ENCODE measurements around the gene CLPTM1.
"Not testable (repeated sequence)": the region's sequence is repeated elsewhere in the genome, so short reads cannot be mapped to it uniquely, and the experiment has no call there.

Gene CLPTM1

GRCh38 chr19:44960906-44961728 lies 5.9 kb downstream of the CLPTM1 start:
- H3K27me3 ChIP-seq (ENCODE audit: insufficient read depth, low read length) = no peaks in the 10 kb centered on the region
- no peak overlapping the region for H3K27ac ChIP-seq (ENCODE audit: low read depth, low read length)
- no peak overlapping the region for H2AFZ ChIP-seq (ENCODE audit: low read length, unreplicated experiment)
- peaks cover 58% of the 10 kb centered on the region for H3K79me2 ChIP-seq (ENCODE audit: control insufficient read depth, insufficient read depth, low read length, unreplicated experiment)
- no peaks in the 10 kb centered on the region for H3K36me3 ChIP-seq (ENCODE audit: insufficient read depth, low read length)
- H3K4me1 ChIP-seq (ENCODE audit: control insufficient read depth, insufficient read depth, low read length, unreplicated experiment) = peaks cover 11% of the 10 kb centered on the region
- H3K4me3 ChIP-seq (ENCODE audit: low read depth, low read length) = no peak overlapping the region

GRCh38 chr19:44961821-44962220 lies 6.6 kb downstream of the CLPTM1 start:
- H3K27ac ChIP-seq (ENCODE audit: low read depth, low read length) = no peak overlapping the region
- no peak overlapping the region for H2AFZ ChIP-seq (ENCODE audit: low read length, unreplicated experiment)
- no peak overlapping the region for H3K4me3 ChIP-seq (ENCODE audit: low read depth, low read length)
- H3K4me1 ChIP-seq (ENCODE audit: control insufficient read depth, insufficient read depth, low read length, unreplicated experiment) = peaks cover 5% of the 10 kb centered on the region
- no peaks in the 10 kb centered on the region for H3K27me3 ChIP-seq (ENCODE audit: insufficient read depth, low read length)
- peaks cover 51% of the 10 kb centered on the region for H3K79me2 ChIP-seq (ENCODE audit: control insufficient read depth, insufficient read depth, low read length, unreplicated experiment)
- H3K36me3 ChIP-seq (ENCODE audit: insufficient read depth, low read length) = no peaks in the 10 kb centered on the region

- no peaks in the 10 kb centered on the region for H3K4me1 ChIP-seq (ENCODE audit: control insufficient read depth, insufficient read depth, low read length, unreplicated experiment)
- no peak overlapping the region for H2AFZ ChIP-seq (ENCODE audit: low read length, unreplicated experiment)
- no peaks in the 10 kb centered on the region for H3K36me3 ChIP-seq (ENCODE audit: insufficient read depth, low read length)
- no peak overlapping the region for H3K4me3 ChIP-seq (ENCODE audit: low read depth, low read length)
- H3K79me2 ChIP-seq (ENCODE audit: control insufficient read depth, insufficient read depth, low read length, unreplicated experiment) = no peaks in the 10 kb centered on the region
- H3K27me3 ChIP-seq (ENCODE audit: insufficient read depth, low read length) = no peaks in the 10 kb centered on the region
- no peak overlapping the region for H3K27ac ChIP-seq (ENCODE audit: low read depth, low read length)
Measured at GRCh38 chr19:44968118-44968517, 12.9 kb downstream of the CLPTM1 start.

GRCh38 chr19:44968670-44969069 lies 13.5 kb downstream of the CLPTM1 start:
- no peaks in the 10 kb centered on the region for H3K36me3 ChIP-seq (ENCODE audit: insufficient read depth, low read length)
- H3K27ac ChIP-seq (ENCODE audit: low read depth, low read length) = no peak overlapping the region
- H3K4me1 ChIP-seq (ENCODE audit: control insufficient read depth, insufficient read depth, low read length, unreplicated experiment) = no peaks in the 10 kb centered on the region
- H3K79me2 ChIP-seq (ENCODE audit: control insufficient read depth, insufficient read depth, low read length, unreplicated experiment) = no peaks in the 10 kb centered on the region
- H3K4me3 ChIP-seq (ENCODE audit: low read depth, low read length) = no peak overlapping the region
- H3K27me3 ChIP-seq (ENCODE audit: insufficient read depth, low read length) = no peaks in the 10 kb centered on the region
- no peak overlapping the region for H2AFZ ChIP-seq (ENCODE audit: low read length, unreplicated experiment)

- H3K36me3 ChIP-seq (ENCODE audit: insufficient read depth, low read length) = no peaks in the 10 kb centered on the region
- H3K27ac ChIP-seq (ENCODE audit: low read depth, low read length) = no peak overlapping the region
- H3K27me3 ChIP-seq (ENCODE audit: insufficient read depth, low read length) = no peaks in the 10 kb centered on the region
- H3K4me1 ChIP-seq (ENCODE audit: control insufficient read depth, insufficient read depth, low read length, unreplicated experiment) = no peaks in the 10 kb centered on the region
- H2AFZ ChIP-seq (ENCODE audit: low read length, unreplicated experiment) = no peak overlapping the region
- H3K4me3 ChIP-seq (ENCODE audit: low read depth, low read length) = no peak overlapping the region
- no peaks in the 10 kb centered on the region for H3K79me2 ChIP-seq (ENCODE audit: control insufficient read depth, insufficient read depth, low read length, unreplicated experiment)
Measured at GRCh38 chr19:44969437-44969836, 14.3 kb downstream of the CLPTM1 start.

GRCh38 chr19:44971451-44971850 lies 16.3 kb downstream of the CLPTM1 start:
- not testable (repeated sequence) for H3K4me1 ChIP-seq (ENCODE audit: control insufficient read depth, insufficient read depth, low read length, unreplicated experiment); H3K27me3 ChIP-seq (ENCODE audit: insufficient read depth, low read length); H3K27ac ChIP-seq (ENCODE audit: low read depth, low read length); H2AFZ ChIP-seq (ENCODE audit: low read length, unreplicated experiment); H3K4me3 ChIP-seq (ENCODE audit: low read depth, low read length); H3K36me3 ChIP-seq (ENCODE audit: insufficient read depth, low read length); H3K79me2 ChIP-seq (ENCODE audit: control insufficient read depth, insufficient read depth, low read length, unreplicated experiment)

GRCh38 chr19:44972802-44973201 lies 17.6 kb downstream of the CLPTM1 start:
- H3K4me3 ChIP-seq (ENCODE audit: low read depth, low read length) = no peak overlapping the region
- no peaks in the 10 kb centered on the region for H3K36me3 ChIP-seq (ENCODE audit: insufficient read depth, low read length)
- H3K27ac ChIP-seq (ENCODE audit: low read depth, low read length) = no peak overlapping the region
- H3K27me3 ChIP-seq (ENCODE audit: insufficient read depth, low read length) = no peaks in the 10 kb centered on the region
- no peak overlapping the region for H2AFZ ChIP-seq (ENCODE audit: low read length, unreplicated experiment)
- H3K4me1 ChIP-seq (ENCODE audit: control insufficient read depth, insufficient read depth, low read length, unreplicated experiment) = no peaks in the 10 kb centered on the region
- H3K79me2 ChIP-seq (ENCODE audit: control insufficient read depth, insufficient read depth, low read length, unreplicated experiment) = no peaks in the 10 kb centered on the region

GRCh38 chr19:44973982-44974735 lies 19.0 kb downstream of the CLPTM1 start:
- no peaks in the 10 kb centered on the region for H3K79me2 ChIP-seq (ENCODE audit: control insufficient read depth, insufficient read depth, low read length, unreplicated experiment)
- no peak overlapping the region for H2AFZ ChIP-seq (ENCODE audit: low read length, unreplicated experiment)
- no peaks in the 10 kb centered on the region for H3K27me3 ChIP-seq (ENCODE audit: insufficient read depth, low read length)
- H3K27ac ChIP-seq (ENCODE audit: low read depth, low read length) = no peak overlapping the region
- no peaks in the 10 kb centered on the region for H3K36me3 ChIP-seq (ENCODE audit: insufficient read depth, low read length)
- H3K4me3 ChIP-seq (ENCODE audit: low read depth, low read length) = no peak overlapping the region
- H3K4me1 ChIP-seq (ENCODE audit: control insufficient read depth, insufficient read depth, low read length, unreplicated experiment) = no peaks in the 10 kb centered on the region

GRCh38 chr19:44974857-44975256 lies 19.7 kb downstream of the CLPTM1 start:
- H2AFZ ChIP-seq (ENCODE audit: low read length, unreplicated experiment) = no peak overlapping the region
- H3K4me3 ChIP-seq (ENCODE audit: low read depth, low read length) = no peak overlapping the region
- H3K36me3 ChIP-seq (ENCODE audit: insufficient read depth, low read length) = no peaks in the 10 kb centered on the region
- H3K27ac ChIP-seq (ENCODE audit: low read depth, low read length) = no peak overlapping the region
- no peaks in the 10 kb centered on the region for H3K4me1 ChIP-seq (ENCODE audit: control insufficient read depth, insufficient read depth, low read length, unreplicated experiment)
- H3K27me3 ChIP-seq (ENCODE audit: insufficient read depth, low read length) = no peaks in the 10 kb centered on the region
- no peaks in the 10 kb centered on the region for H3K79me2 ChIP-seq (ENCODE audit: control insufficient read depth, insufficient read depth, low read length, unreplicated experiment)

GRCh38 chr19:44975444-44975843 lies 20.3 kb downstream of the CLPTM1 start:
- no peak overlapping the region for H3K27ac ChIP-seq (ENCODE audit: low read depth, low read length)
- H3K27me3 ChIP-seq (ENCODE audit: insufficient read depth, low read length) = no peaks in the 10 kb centered on the region
- no peak overlapping the region for H2AFZ ChIP-seq (ENCODE audit: low read length, unreplicated experiment)
- no peaks in the 10 kb centered on the region for H3K4me1 ChIP-seq (ENCODE audit: control insufficient read depth, insufficient read depth, low read length, unreplicated experiment)
- H3K36me3 ChIP-seq (ENCODE audit: insufficient read depth, low read length) = no peaks in the 10 kb centered on the region
- no peaks in the 10 kb centered on the region for H3K79me2 ChIP-seq (ENCODE audit: control insufficient read depth, insufficient read depth, low read length, unreplicated experiment)
- no peak overlapping the region for H3K4me3 ChIP-seq (ENCODE audit: low read depth, low read length)

- Histone ChIP-seq H3K4me3 (ENCODE audit: low read depth, low read length) (no peak overlapping the region), H3K4me1 (ENCODE audit: control insufficient read depth, insufficient read depth, low read length, unreplicated experiment) (no peaks in the 10 kb centered on the region), H3K27ac (ENCODE audit: low read depth, low read length) (no peak overlapping the region), H2AFZ (ENCODE audit: low read length, unreplicated experiment) (no peak overlapping the region), H3K79me2 (ENCODE audit: control insufficient read depth, insufficient read depth, low read length, unreplicated experiment) (no peaks in the 10 kb centered on the region), H3K36me3 (ENCODE audit: insufficient read depth, low read length) (no peaks in the 10 kb centered on the region), H3K27me3 (ENCODE audit: insufficient read depth, low read length) (no peaks in the 10 kb centered on the region)
Measured at GRCh38 chr19:44984005-44984404, 28.8 kb downstream of the CLPTM1 start.
